MM.1S (cell line): ENCODE measurements around the gene KMT5C.

Experiments used
- EZH2 ChIP-seq: fragments of 300-600 bp; sonication (generic); optimal IDR thresholded peaks from 2 replicates; pipeline ENCODE3; 2017; ENCODE audit warnings: low read depth, mild to moderate bottlenecking, antibody characterized with exemption, low read length, mixed read lengths
- EZH2phosphoT487 ChIP-seq: fragments of 300-600 bp; sonication (generic); IDR thresholded peaks from 2 replicates; pipeline ENCODE4 v1.6.1; 2018; ENCODE audit warnings: antibody characterized with exemption, low read length
- TF ChIP-seq, protein P1 (sequence below): fragments of 300-600 bp; sonication (generic); IDR thresholded peaks from 2 replicates; pipeline ENCODE4 v1.5.1; 2016; ENCODE audit warnings: antibody characterized with exemption, low read length, mixed read lengths

DNA sequence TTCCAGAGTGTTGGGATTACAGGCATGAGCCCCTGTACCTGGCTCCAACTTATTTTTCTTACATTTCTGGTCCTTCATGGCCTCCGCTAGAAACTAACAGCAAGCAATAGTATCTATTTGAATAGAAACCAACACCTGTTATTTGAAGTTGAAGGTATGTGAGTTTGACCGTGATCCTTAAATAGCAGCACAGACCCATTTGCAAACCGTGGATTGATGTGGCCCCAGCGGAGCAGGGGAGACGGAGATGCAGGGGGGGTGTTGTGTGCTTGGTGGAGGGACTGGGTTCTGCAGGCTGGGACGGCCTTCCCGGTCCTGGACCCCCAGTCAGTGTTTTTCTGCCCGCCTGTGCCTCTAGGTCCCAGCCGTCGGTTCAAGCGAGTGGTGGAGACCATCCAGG is 31.4 kb upstream of the KMT5C start:
- TF ChIP-seq, protein P1, sequence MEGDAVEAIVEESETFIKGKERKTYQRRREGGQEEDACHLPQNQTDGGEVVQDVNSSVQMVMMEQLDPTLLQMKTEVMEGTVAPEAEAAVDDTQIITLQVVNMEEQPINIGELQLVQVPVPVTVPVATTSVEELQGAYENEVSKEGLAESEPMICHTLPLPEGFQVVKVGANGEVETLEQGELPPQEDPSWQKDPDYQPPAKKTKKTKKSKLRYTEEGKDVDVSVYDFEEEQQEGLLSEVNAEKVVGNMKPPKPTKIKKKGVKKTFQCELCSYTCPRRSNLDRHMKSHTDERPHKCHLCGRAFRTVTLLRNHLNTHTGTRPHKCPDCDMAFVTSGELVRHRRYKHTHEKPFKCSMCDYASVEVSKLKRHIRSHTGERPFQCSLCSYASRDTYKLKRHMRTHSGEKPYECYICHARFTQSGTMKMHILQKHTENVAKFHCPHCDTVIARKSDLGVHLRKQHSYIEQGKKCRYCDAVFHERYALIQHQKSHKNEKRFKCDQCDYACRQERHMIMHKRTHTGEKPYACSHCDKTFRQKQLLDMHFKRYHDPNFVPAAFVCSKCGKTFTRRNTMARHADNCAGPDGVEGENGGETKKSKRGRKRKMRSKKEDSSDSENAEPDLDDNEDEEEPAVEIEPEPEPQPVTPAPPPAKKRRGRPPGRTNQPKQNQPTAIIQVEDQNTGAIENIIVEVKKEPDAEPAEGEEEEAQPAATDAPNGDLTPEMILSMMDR: no peak
- TF ChIP-seq EZH2: no peak
- no peak for TF ChIP-seq EZH2phosphoT487
